Tibial artery (tissue), 4 donors: ENCODE measurements around the gene ERGIC1.

Source experiments
- DNase-seq, 2 donors: peaks; one replicate each; pipeline ENCODE4 v3.0.0-alpha.2; 2019
- H3K27ac ChIP-seq, 2 donors: fragments of 200-600 bp; sonication (generic) in 1 of 2; 1 replicate in 1 of 2; 2 replicates in 1 of 2; pipeline ENCODE4 v1.5.1; 2018 to 2019; ENCODE audit warnings: mild to moderate bottlenecking in 1 of 2
- H3K27me3 ChIP-seq, 2 donors: fragments of 200-600 bp; sonication (generic) in 1 of 2; one replicate each; pipeline versions ENCODE4 v1.5.1 to v1.6.0; 2016 to 2019
- H3K36me3 ChIP-seq, 3 donors: fragments of 200-600 bp; sonication (generic) in 2 of 3; one replicate each; pipeline ENCODE4 v1.5.1; 2016 to 2019; ENCODE audit warnings: mild to moderate bottlenecking in 2 of 3
- H3K4me1 ChIP-seq, 4 donors: fragments of 200-600 bp; sonication (generic) in 2 of 4; 1 replicate in 3 of 4; 2 replicates in 1 of 4; pipeline ENCODE4 v1.5.1; 2016 to 2019
- H3K4me3 ChIP-seq, 2 donors: fragments of 200-600 bp; sonication (generic) in 1 of 2; 1 replicate in 1 of 2; 2 replicates in 1 of 2; pipeline ENCODE4 v1.5.1; 2018 to 2019; ENCODE audit warnings: mild to moderate bottlenecking in 2 of 2
- H3K9me3 ChIP-seq, 3 donors: fragments of 200-600 bp; sonication (generic) in 1 of 3; one replicate each; pipeline ENCODE4 v1.5.1; 2016 to 2019
- CTCF ChIP-seq, 2 experiments: fragments of 200-600 bp in 1 of 2; fragments of 450-650 bp in 1 of 2; IDR thresholded peaks; one replicate each; pipeline ENCODE4 v1.5.1; 2017 to 2019; ENCODE audit warnings: antibody characterized with exemption in 2 of 2, mild to moderate bottlenecking in 1 of 2, moderate library complexity in 1 of 2
- intact Hi-C: fragments of 100-400 bp; cut with DNase I; formaldehyde crosslinking; loops from one replicate; pipeline ENCODE4 v1.15.0; 2023; ENCODE audit warnings: low total_unique reads

Gene ERGIC1

GRCh38 chr5:172902497-172903472 is 68.7 kb downstream of the ERGIC1 start:
- Histone ChIP-seq H3K36me3 (peaks cover 0 to 12% (median 5%) of the 10 kb centered on the region in 3 donors), H3K27ac (peak overlapping the region; percentile 92 to 96), H3K27me3 (no peaks in the 10 kb centered on the region), H3K4me3 (no peak overlapping the region), H3K4me1 (peaks cover 10 to 93% (median 83%) of the 10 kb centered on the region in 4 donors), H3K9me3 (no peaks in the 10 kb centered on the region)
- TF ChIP-seq CTCF (IDR thresholded peaks at IDR 0.05), result peak; percentile 32 to 54
- peak; percentile 79 to 93 for DNase-seq
- intact Hi-C loops, result loop anchor here (2.0 kb wide), 2 partner anchors 34 to 130 kb away; no protein-coding TSS in a partner anchor

- TF ChIP-seq CTCF (IDR thresholded peaks at IDR 0.05), result no peak
- no peaks in the 10 kb centered on the region for H3K27me3 ChIP-seq
- peak overlapping the region; percentile 92 to 96 for H3K27ac ChIP-seq
- H3K9me3 ChIP-seq, result no peaks in the 10 kb centered on the region
- intact Hi-C loops, result loop anchor here (2.0 kb wide), 2 partner anchors 35 to 131 kb away; no protein-coding TSS in a partner anchor
- peaks cover 0 to 5% (median 5%) of the 10 kb centered on the region in 3 donors for H3K36me3 ChIP-seq
- peaks cover 10 to 92% (median 78%) of the 10 kb centered on the region in 4 donors for H3K4me1 ChIP-seq
- H3K4me3 ChIP-seq, result no peak overlapping the region
- DNase-seq, result no peak
Measured at GRCh38 chr5:172903790-172904189, 69.7 kb downstream of the ERGIC1 start.

- Histone ChIP-seq H3K36me3 (peaks cover 0 to 5% (median 5%) of the 10 kb centered on the region in 3 donors), H3K4me1 (peaks cover 10 to 94% (median 78%) of the 10 kb centered on the region in 4 donors), H3K4me3 (no peak overlapping the region), H3K9me3 (no peaks in the 10 kb centered on the region), H3K27me3 (no peaks in the 10 kb centered on the region), H3K27ac (peak overlapping the region; percentile 92 to 96)
- DNase-seq, result no peak
- intact Hi-C loops, result no loop called here
- no peak for TF ChIP-seq CTCF (IDR thresholded peaks at IDR 0.05)
Measured at GRCh38 chr5:172904312-172904642, 70.2 kb downstream of the ERGIC1 start.

- Histone ChIP-seq H3K9me3 (no peaks in the 10 kb centered on the region), H3K4me3 (no peak overlapping the region), H3K36me3 (peaks cover 0 to 10% (median 5%) of the 10 kb centered on the region in 3 donors), H3K27me3 (no peaks in the 10 kb centered on the region), H3K27ac (peak overlapping the region; percentile 92 to 96), H3K4me1 (peaks cover 10 to 96% (median 78%) of the 10 kb centered on the region in 4 donors)
- no peak for TF ChIP-seq CTCF (IDR thresholded peaks at IDR 0.05)
- intact Hi-C loops, result no loop called here
- peak; percentile 83 to 97 for DNase-seq
Measured at GRCh38 chr5:172904643-172905345, 70.7 kb downstream of the ERGIC1 start.

GRCh38 chr5:172905346-172906140 is 71.5 kb downstream of the ERGIC1 start:
- H3K27me3 ChIP-seq, result no peaks in the 10 kb centered on the region

More at GRCh38 chr5:172905346-172906140, 71.5 kb downstream of the ERGIC1 start:
- no peak for DNase-seq
- Histone ChIP-seq H3K36me3 (peaks cover 0 to 12% (median 4%) of the 10 kb centered on the region in 3 donors), H3K9me3 (no peaks in the 10 kb centered on the region), H3K4me1 (peaks cover 10 to 89% (median 74%) of the 10 kb centered on the region in 4 donors), H3K27ac (peak overlapping the region; percentile 92 to 96), H3K4me3 (no peak overlapping the region)
- TF ChIP-seq CTCF (IDR thresholded peaks at IDR 0.05), result no peak
- intact Hi-C loops, result no loop called here
